HepG2 (cell line): Measurements from ENCODE around the gene WNT2B. TPM values are rescaled to one million over a fixed set of nuclear protein-coding genes. Genes with fewer than 3 reads are reported as not detected.

Source experiments
- HIC2 ChIP-seq: sonication (generic); formaldehyde crosslinking; IDR thresholded peaks from 2 replicates; pipeline ENCODE4 v1.9.0; 2022; ENCODE audit warnings: low read depth, missing genetic modification reagents
- KDM2A ChIP-seq: sonication (generic); formaldehyde crosslinking; IDR thresholded peaks from 2 replicates; pipeline ENCODE4 v1.4.0; 2020; ENCODE audit warnings: low read depth, missing genetic modification reagents, borderline replicate concordance
- KMT2B ChIP-seq: IDR thresholded peaks from 2 replicates; pipeline ENCODE4 v1.6.1; 2016; ENCODE audit warnings: missing genetic modification reagents, missing compliant biosample characterization
- MXD4 ChIP-seq: IDR thresholded peaks from 2 replicates; pipeline ENCODE4 v1.6.1; 2016; ENCODE audit warnings: mild to moderate bottlenecking, missing biosample characterization, missing genetic modification reagents
- ZBTB20 ChIP-seq: sonication (generic); formaldehyde crosslinking; IDR thresholded peaks from 2 replicates; pipeline ENCODE4 v1.8.1; 2023; ENCODE audit warnings: missing genetic modification reagents, low read depth, mild to moderate bottlenecking, borderline replicate concordance
- ZNF138 ChIP-seq: sonication (generic); formaldehyde crosslinking; IDR thresholded peaks from 2 replicates; pipeline ENCODE4 v1.5.0; 2020; ENCODE audit warnings: mild to moderate bottlenecking, low read depth, missing genetic modification reagents
- ZNF503 ChIP-seq: sonication (generic); formaldehyde crosslinking; IDR thresholded peaks from 2 replicates; pipeline ENCODE4 v1.4.0; 2020; ENCODE audit warnings: missing genetic modification reagents
- ZNF672 ChIP-seq: sonication (generic); formaldehyde crosslinking; IDR thresholded peaks from 2 replicates; pipeline ENCODE4 v1.8.1; 2022; ENCODE audit warnings: missing genetic modification reagents
- polyA plus RNA-seq, 8 experiments: library from polyadenylated mRNA; depleted of rRNA in 3 of 8; stranded (reverse) in 7 of 8; unstranded in 1 of 8; fragments of >200 nt; fragmentation: Illumina TruSeq in 4 of 8; extraction: Trizol in 4 of 8; gene quantifications; 2 replicates each; pipeline versions ENCODE4 v1.2.1 to v1.2.3, GENCODE V29; 2011 to 2016; ENCODE audit warnings: low read depth in 4 of 8, missing spikeins in 1 of 8, mixed read lengths in 1 of 8; ENCODE audit not compliant: insufficient read depth in 1 of 8
- total RNA-seq, 5 experiments: library from RNA; depleted of rRNA; stranded (reverse); fragments of >200 nt; fragmentation: Illumina TruSeq; extraction: Trizol; gene quantifications; 2 replicates each; pipeline ENCODE4 v1.2.3, GENCODE V29; 2016; ENCODE audit warnings: low read depth in 1 of 5
- TF ChIP-seq, protein P1 (sequence below): sonication (generic); formaldehyde crosslinking; IDR thresholded peaks from 2 replicates; pipeline ENCODE4 v1.4.0; 2020; ENCODE audit warnings: missing genetic modification reagents, borderline replicate concordance
- TF ChIP-seq, protein P2 (sequence below): sonication (generic); formaldehyde crosslinking; IDR thresholded peaks from 2 replicates; pipeline ENCODE4 v1.4.0; 2020; ENCODE audit warnings: missing genetic modification reagents, borderline replicate concordance
- TF ChIP-seq, protein P3 (sequence below): sonication (generic); formaldehyde crosslinking; IDR thresholded peaks from 2 replicates; pipeline ENCODE4 v1.4.0; 2020; ENCODE audit warnings: missing genetic modification reagents
- TF ChIP-seq, protein P4 (sequence below): IDR thresholded peaks from 2 replicates; pipeline ENCODE4 v1.6.1; 2016; ENCODE audit warnings: mild to moderate bottlenecking

The WNT2B gene
- total and polyA plus RNA-seq, 2 of the 13 experiments (the other 11 are each of a cell fraction or from before 2014, with no cell fraction given): 0.11 to 0.32 TPM

DNA sequence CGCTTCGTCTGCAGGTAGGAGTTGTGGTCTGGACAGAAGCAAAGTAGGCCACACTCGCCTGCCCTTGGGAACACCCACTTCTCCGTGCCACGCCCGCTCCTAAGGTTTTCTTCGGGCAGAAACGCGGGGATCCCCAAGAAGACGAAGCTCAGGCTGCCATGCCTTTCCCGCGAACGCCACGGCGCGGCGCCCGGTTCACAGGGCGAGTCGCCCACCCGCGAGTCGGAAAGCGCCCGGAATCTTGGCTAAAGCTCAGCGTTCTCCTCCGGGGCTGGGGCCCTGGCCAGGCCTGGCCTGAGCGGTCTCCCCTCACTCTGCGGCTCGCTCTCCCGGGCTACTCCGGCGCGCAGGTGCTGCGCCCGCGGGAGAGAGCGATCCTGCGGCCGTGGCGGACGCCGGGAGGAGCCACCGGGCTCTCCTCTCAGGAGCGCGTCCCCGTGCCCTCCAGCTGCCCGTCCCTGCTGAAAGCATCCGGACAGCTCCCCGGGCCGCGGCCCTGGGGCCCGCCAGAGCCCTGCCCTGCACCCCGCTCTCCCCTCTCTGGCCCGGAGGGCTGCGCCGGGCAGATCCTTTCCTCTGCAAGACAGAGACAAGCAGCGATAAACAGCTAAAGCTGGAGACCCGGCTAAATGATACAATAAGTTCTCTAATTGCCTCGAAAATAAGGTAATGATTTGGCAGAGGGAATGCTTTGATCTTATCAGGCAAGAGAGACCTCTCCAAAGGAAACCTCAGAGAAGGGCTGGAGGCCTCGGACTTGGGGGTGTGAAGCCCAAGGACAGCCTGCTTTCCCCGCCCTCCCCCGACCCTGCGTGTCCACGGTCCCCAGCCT, 6.7 kb upstream of the WNT2B start (continued):
- TF ChIP-seq, protein P1, sequence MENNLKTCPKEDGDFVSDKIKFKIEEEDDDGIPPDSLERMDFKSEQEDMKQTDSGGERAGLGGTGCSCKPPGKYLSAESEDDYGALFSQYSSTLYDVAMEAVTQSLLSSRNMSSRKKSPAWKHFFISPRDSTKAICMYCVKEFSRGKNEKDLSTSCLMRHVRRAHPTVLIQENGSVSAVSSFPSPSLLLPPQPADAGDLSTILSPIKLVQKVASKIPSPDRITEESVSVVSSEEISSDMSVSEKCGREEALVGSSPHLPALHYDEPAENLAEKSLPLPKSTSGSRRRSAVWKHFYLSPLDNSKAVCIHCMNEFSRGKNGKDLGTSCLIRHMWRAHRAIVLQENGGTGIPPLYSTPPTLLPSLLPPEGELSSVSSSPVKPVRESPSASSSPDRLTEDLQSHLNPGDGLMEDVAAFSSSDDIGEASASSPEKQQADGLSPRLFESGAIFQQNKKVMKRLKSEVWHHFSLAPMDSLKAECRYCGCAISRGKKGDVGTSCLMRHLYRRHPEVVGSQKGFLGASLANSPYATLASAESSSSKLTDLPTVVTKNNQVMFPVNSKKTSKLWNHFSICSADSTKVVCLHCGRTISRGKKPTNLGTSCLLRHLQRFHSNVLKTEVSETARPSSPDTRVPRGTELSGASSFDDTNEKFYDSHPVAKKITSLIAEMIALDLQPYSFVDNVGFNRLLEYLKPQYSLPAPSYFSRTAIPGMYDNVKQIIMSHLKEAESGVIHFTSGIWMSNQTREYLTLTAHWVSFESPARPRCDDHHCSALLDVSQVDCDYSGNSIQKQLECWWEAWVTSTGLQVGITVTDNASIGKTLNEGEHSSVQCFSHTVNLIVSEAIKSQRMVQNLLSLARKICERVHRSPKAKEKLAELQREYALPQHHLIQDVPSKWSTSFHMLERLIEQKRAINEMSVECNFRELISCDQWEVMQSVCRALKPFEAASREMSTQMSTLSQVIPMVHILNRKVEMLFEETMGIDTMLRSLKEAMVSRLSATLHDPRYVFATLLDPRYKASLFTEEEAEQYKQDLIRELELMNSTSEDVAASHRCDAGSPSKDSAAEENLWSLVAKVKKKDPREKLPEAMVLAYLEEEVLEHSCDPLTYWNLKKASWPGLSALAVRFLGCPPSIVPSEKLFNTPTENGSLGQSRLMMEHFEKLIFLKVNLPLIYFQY (CRISPR knock-in tag): no peak
- TF ChIP-seq, protein P2, sequence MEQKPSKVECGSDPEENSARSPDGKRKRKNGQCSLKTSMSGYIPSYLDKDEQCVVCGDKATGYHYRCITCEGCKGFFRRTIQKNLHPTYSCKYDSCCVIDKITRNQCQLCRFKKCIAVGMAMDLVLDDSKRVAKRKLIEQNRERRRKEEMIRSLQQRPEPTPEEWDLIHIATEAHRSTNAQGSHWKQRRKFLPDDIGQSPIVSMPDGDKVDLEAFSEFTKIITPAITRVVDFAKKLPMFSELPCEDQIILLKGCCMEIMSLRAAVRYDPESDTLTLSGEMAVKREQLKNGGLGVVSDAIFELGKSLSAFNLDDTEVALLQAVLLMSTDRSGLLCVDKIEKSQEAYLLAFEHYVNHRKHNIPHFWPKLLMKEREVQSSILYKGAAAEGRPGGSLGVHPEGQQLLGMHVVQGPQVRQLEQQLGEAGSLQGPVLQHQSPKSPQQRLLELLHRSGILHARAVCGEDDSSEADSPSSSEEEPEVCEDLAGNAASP: no peak
- TF ChIP-seq KMT2B (CRISPR knock-in tag) (no peak), ZBTB20 (no peak), HIC2 (0 out of 2 replicates have a peak, but pooled peaks have one; percentile 20), ZNF672 (CRISPR knock-in tag) (no peak), KDM2A (CRISPR knock-in tag) (peak; percentile 51; the same call in 1 of the 2 replicates), ZNF138 (no peak), MXD4 (CRISPR knock-in tag) (no peak), ZNF503 (no peak)
- TF ChIP-seq, protein P3, sequence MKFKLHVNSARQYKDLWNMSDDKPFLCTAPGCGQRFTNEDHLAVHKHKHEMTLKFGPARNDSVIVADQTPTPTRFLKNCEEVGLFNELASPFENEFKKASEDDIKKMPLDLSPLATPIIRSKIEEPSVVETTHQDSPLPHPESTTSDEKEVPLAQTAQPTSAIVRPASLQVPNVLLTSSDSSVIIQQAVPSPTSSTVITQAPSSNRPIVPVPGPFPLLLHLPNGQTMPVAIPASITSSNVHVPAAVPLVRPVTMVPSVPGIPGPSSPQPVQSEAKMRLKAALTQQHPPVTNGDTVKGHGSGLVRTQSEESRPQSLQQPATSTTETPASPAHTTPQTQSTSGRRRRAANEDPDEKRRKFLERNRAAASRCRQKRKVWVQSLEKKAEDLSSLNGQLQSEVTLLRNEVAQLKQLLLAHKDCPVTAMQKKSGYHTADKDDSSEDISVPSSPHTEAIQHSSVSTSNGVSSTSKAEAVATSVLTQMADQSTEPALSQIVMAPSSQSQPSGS: no peak
- TF ChIP-seq, protein P4, sequence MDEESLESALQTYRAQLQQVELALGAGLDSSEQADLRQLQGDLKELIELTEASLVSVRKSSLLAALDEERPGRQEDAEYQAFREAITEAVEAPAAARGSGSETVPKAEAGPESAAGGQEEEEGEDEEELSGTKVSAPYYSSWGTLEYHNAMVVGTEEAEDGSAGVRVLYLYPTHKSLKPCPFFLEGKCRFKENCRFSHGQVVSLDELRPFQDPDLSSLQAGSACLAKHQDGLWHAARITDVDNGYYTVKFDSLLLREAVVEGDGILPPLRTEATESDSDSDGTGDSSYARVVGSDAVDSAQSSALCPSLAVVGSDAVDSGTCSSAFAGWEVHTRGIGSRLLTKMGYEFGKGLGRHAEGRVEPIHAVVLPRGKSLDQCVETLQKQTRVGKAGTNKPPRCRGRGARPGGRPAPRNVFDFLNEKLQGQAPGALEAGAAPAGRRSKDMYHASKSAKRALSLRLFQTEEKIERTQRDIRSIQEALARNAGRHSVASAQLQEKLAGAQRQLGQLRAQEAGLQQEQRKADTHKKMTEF (CRISPR knock-in tag): no peak
